GM19438 (cell line): ENCODE measurements around the gene NAA16.
"Not testable (repeated sequence)": the region's sequence is repeated elsewhere in the genome, so short reads cannot be mapped to it uniquely, and the experiment has no call there.

Experiments used
- ATAC-seq: cut with Tn5 transposase; IDR thresholded peaks from one replicate; pipeline ENCODE4 v1.9.1; 2021; ENCODE audit warnings: low read depth; ENCODE audit not compliant: unreplicated experiment

NAA16 gene

GRCh38 chr13:41352935-41353840 is 42.1 kb downstream of the NAA16 start:
- no peak for ATAC-seq

- no peak for ATAC-seq
These were observed 43.3 kb downstream of the NAA16 start for GRCh38 chr13:41354416-41354815.

- not testable (repeated sequence) for ATAC-seq
These were observed 45.2 kb downstream of the NAA16 start for GRCh38 chr13:41356385-41356648.

GRCh38 chr13:41356786-41357185 is 45.7 kb downstream of the NAA16 start:
- no peak for ATAC-seq

GRCh38 chr13:41361491-41361890 is 50.4 kb downstream of the NAA16 start:
- ATAC-seq: no peak

- no peak for ATAC-seq
These were observed 53.0 kb downstream of the NAA16 start for GRCh38 chr13:41364043-41364442.

- no peak for ATAC-seq
These were observed 54.6 kb downstream of the NAA16 start for GRCh38 chr13:41365631-41366030.

- ATAC-seq: no peak
These were observed 59.7 kb downstream of the NAA16 start for GRCh38 chr13:41370736-41371135.

GRCh38 chr13:41377446-41377845 is 66.4 kb downstream of the NAA16 start:
- no peak for ATAC-seq

- ATAC-seq: no peak
These were observed 71.4 kb downstream of the NAA16 start for GRCh38 chr13:41382431-41382830.

GRCh38 chr13:41383386-41383785 is 72.3 kb downstream of the NAA16 start:
- no peak for ATAC-seq

- no peak for ATAC-seq
These were observed 73.9 kb downstream of the NAA16 start for GRCh38 chr13:41384749-41385503.

GRCh38 chr13:41386211-41386610 is 75.1 kb downstream of the NAA16 start:
- no peak for ATAC-seq

GRCh38 chr13:41387576-41387975 is 76.5 kb downstream of the NAA16 start:
- no peak for ATAC-seq

GRCh38 chr13:41388143-41388881 is 77.2 kb downstream of the NAA16 start:
- ATAC-seq: no peak

GRCh38 chr13:41389580-41389979 is 78.5 kb downstream of the NAA16 start:
- no peak for ATAC-seq

- no peak for ATAC-seq
These were observed 83.1 kb downstream of the NAA16 start for GRCh38 chr13:41394166-41394565.

GRCh38 chr13:41398494-41399170 is 87.6 kb downstream of the NAA16 start:
- no peak for ATAC-seq

- ATAC-seq: no peak
These were observed 90.3 kb downstream of the NAA16 start for GRCh38 chr13:41401366-41401765.

- no peak for ATAC-seq
These were observed 91.8 kb downstream of the NAA16 start for GRCh38 chr13:41402691-41403511.
